GM12878 (cell line): ENCODE data around the gene DIP2C. TPM values are rescaled to one million over a fixed set of nuclear protein-coding genes. Genes with fewer than 3 reads are reported as not detected.

Source experiments
- ATAC-seq: fragments of 200-7000 bp; cut with Tn5 transposase; 3 replicates; pipeline ENCODE4 v1.9.1; 2020; ENCODE audit warnings: mild to moderate bottlenecking, moderate library complexity
- BruUV-seq: library from RNA; stranded (reverse); fragments of 400-500 nt; replicated peaks from 2 replicates; lab custom pipeline; 2021; lab: Mats Ljungman, UMichigan
- CTCF ChIA-PET: fragments of 300-600 bp; sonication (Branson Sonifier 250); formaldehyde crosslinking; extraction: SDS; loops from one replicate; lab custom pipeline; 2021; ENCODE audit warnings: inconsistent platforms; lab: Yijun Ruan, JAX
- POLR2A ChIA-PET: fragments of 350-600 bp; formaldehyde crosslinking; extraction: SDS; loops from one replicate; lab custom pipeline; 2021; ENCODE audit warnings: inconsistent platforms; lab: Charles Lee
- RAD21 ChIA-PET: fragments of 300-600 bp; sonication (Branson Sonifier 250); formaldehyde crosslinking; loops from one replicate; lab custom pipeline; 2023; ENCODE audit warnings: antibody characterized with exemption; ENCODE audit not compliant: unreplicated experiment; lab: Charles Lee
- SMC1A ChIA-PET: fragments of 300-600 bp; sonication (Branson Sonifier 250); formaldehyde crosslinking; loops from one replicate; lab custom pipeline; 2023; ENCODE audit not compliant: unreplicated experiment, uncharacterized antibody; lab: Charles Lee
- DNase-seq: peaks from one replicate; pipeline ENCODE4 v3.0.0-alpha.2; 2011; ENCODE audit warnings: low read depth, low spot score
- FAIRE-seq: peaks from 3 replicates; lab custom pipeline; 2011; peaks lifted over from hg19 to GRCh38; lab: Jason Lieb, UNC
- H2AFZ ChIP-seq: 2 replicates; pipeline ENCODE4 v1.6.0; 2011; ENCODE audit warnings: low read depth, low read length, control low read depth; ENCODE audit not compliant: control insufficient read depth
- H3K27ac ChIP-seq: 2 replicates; pipeline ENCODE4 v1.5.1; 2011; ENCODE audit warnings: control low read depth; ENCODE audit not compliant: control insufficient read depth, insufficient read depth
- H3K27me3 ChIP-seq, 2 experiments: replicated peaks in 1 of 2; 2 replicates each; pipeline versions ENCODE4 v1.6.0 to v1.6.1; 2011; ENCODE audit warnings: low read length in 1 of 2; ENCODE audit not compliant: control insufficient read depth in 2 of 2, insufficient read depth in 2 of 2
- H3K36me3 ChIP-seq, 2 experiments: 2 replicates each; pipeline ENCODE4 v1.5.1; 2011; ENCODE audit warnings: low read length in 1 of 2; ENCODE audit not compliant: control insufficient read depth in 2 of 2, insufficient read depth in 2 of 2
- H3K4me1 ChIP-seq: 2 replicates; pipeline ENCODE4 v1.6.1; 2011; ENCODE audit warnings: mild to moderate bottlenecking, low read length, moderate library complexity, mixed read lengths; ENCODE audit not compliant: control insufficient read depth, insufficient read depth
- H3K4me2 ChIP-seq: 2 replicates; pipeline ENCODE4 v1.6.0; 2011; ENCODE audit warnings: control low read depth; ENCODE audit not compliant: control insufficient read depth, insufficient read depth
- H3K4me3 ChIP-seq: fragments of 200-600 bp; sonication (generic); 2 replicates; pipeline ENCODE4 v1.5.1; 2016
- H3K79me2 ChIP-seq: 2 replicates; pipeline ENCODE4 v1.6.0; 2011; ENCODE audit warnings: low read length; ENCODE audit not compliant: control insufficient read depth, insufficient read depth
- H3K9ac ChIP-seq: 2 replicates; pipeline ENCODE4 v1.8.0; 2011; ENCODE audit warnings: low read length, control low read depth, mixed read lengths; ENCODE audit not compliant: control insufficient read depth, insufficient read depth
- H3K9me3 ChIP-seq: replicated peaks from 3 replicates; pipeline ENCODE4 v1.5.1; 2011; ENCODE audit warnings: mild to moderate bottlenecking, low read length; ENCODE audit not compliant: control insufficient read depth, insufficient read depth
- H4K20me1 ChIP-seq: 2 replicates; pipeline ENCODE4 v1.6.0; 2011; ENCODE audit not compliant: control insufficient read depth, insufficient read depth
- BCLAF1 ChIP-seq: fragments of 450-650 bp; IDR thresholded peaks from 2 replicates; pipeline ENCODE4 v1.6.1; 2017; ENCODE audit warnings: antibody characterized with exemption, mild to moderate bottlenecking, moderate library complexity
- CBX5 ChIP-seq: sonication (generic); IDR thresholded peaks from 2 replicates; pipeline ENCODE4 v1.6.1; 2016; ENCODE audit warnings: low read depth, moderate library complexity, mild to moderate bottlenecking, inconsistent platforms
- CHD2 ChIP-seq: IDR thresholded peaks from 2 replicates; pipeline ENCODE4 v1.6.1; 2011; ENCODE audit warnings: low read depth, low read length, improper control_type of control experiment, borderline replicate concordance
- ELK1 ChIP-seq: IDR thresholded peaks from 2 replicates; pipeline ENCODE4 v1.6.1; 2012; ENCODE audit warnings: low read depth, low read length, improper control_type of control experiment
- FOXK2 ChIP-seq: fragments of 450-650 bp; IDR thresholded peaks from 2 replicates; pipeline ENCODE4 v1.6.1; 2017; ENCODE audit warnings: mild to moderate bottlenecking, moderate library complexity
- FOXM1 ChIP-seq: IDR thresholded peaks from 2 replicates; pipeline ENCODE4 v1.6.1; 2012; ENCODE audit warnings: low read depth, mild to moderate bottlenecking, inconsistent platforms, low read length, moderate library complexity
- HDAC6 ChIP-seq: fragments of 200-600 bp; sonication (generic); IDR thresholded peaks from one replicate; pipeline ENCODE4 v1.8.0; 2017; ENCODE audit warnings: antibody characterized with exemption; ENCODE audit not compliant: unreplicated experiment
- IKZF2 ChIP-seq, 2 experiments: fragments of 450-650 bp; IDR thresholded peaks; 2 replicates each; pipeline ENCODE4 v1.6.1; 2017; ENCODE audit warnings: mild to moderate bottlenecking in 2 of 2, moderate library complexity in 2 of 2
- JUND ChIP-seq: IDR thresholded peaks from 2 replicates; pipeline ENCODE4 v1.6.1; 2012; ENCODE audit warnings: low read depth, mild to moderate bottlenecking, low read length, improper control_type of control experiment, moderate library complexity
- NRF1 ChIP-seq: conservative IDR thresholded peaks from 2 replicates; pipeline ENCODE4 v1.6.1; 2011; ENCODE audit warnings: mild to moderate bottlenecking, low read depth, low read length, improper control_type of control experiment
- PML ChIP-seq: IDR thresholded peaks from 2 replicates; pipeline ENCODE4 v1.6.1; 2012; ENCODE audit warnings: low read length, inconsistent platforms
- POLR2A ChIP-seq: IDR thresholded peaks from 2 replicates; pipeline ENCODE4 v1.6.1; 2011; ENCODE audit warnings: low read depth, mild to moderate bottlenecking, low read length
- POU2F2 ChIP-seq: IDR thresholded peaks from 3 replicates; pipeline ENCODE4 v1.6.1; 2011; ENCODE audit warnings: low read depth, mild to moderate bottlenecking, low read length, borderline replicate concordance
- RAD51 ChIP-seq: fragments of 450-650 bp; IDR thresholded peaks from 2 replicates; pipeline ENCODE4 v1.6.1; 2016; ENCODE audit warnings: moderate library complexity, mild to moderate bottlenecking, inconsistent platforms
- RFX5 ChIP-seq: IDR thresholded peaks from 2 replicates; pipeline ENCODE4 v1.6.1; 2011; ENCODE audit warnings: low read depth, low read length, improper control_type of control experiment
- SUZ12 ChIP-seq: fragments of 200-600 bp; sonication (generic); IDR thresholded peaks from one replicate; pipeline ENCODE4 v1.6.1; 2018; ENCODE audit warnings: antibody characterized with exemption, mild to moderate bottlenecking; ENCODE audit not compliant: unreplicated experiment
- USF2 ChIP-seq: IDR thresholded peaks from 2 replicates; pipeline ENCODE4 v1.6.1; 2011; ENCODE audit warnings: low read depth, low read length, improper control_type of control experiment, borderline replicate concordance
- ZNF622 ChIP-seq: fragments of 450-650 bp; IDR thresholded peaks from 2 replicates; pipeline ENCODE4 v1.6.1; 2017; ENCODE audit warnings: mild to moderate bottlenecking, inconsistent platforms
- WGBS: methylation state at CpG from one replicate; pipeline ENCODE4 v1.1.6; 2016; ENCODE audit warnings: low lambda C conversion rate; ENCODE audit not compliant: insufficient replicate concordance, insufficient coverage; ENCODE audit errors: missing lambda C conversion rate; 5-methylcytosine and 5-hydroxymethylcytosine counted together
- in situ Hi-C: fragments of 300-500 bp; cut with MboI; formaldehyde crosslinking; loops from 9 replicates; pipeline ENCODE4 v1.14.3; 2018; ENCODE audit warnings: mixed read lengths
- intact Hi-C: fragments of 100-400 bp; cut with micrococcal nuclease; formaldehyde crosslinking; loops from one replicate; pipeline ENCODE4 v1.14.2; 2022; ENCODE audit not compliant: unreplicated experiment
- polyA plus RNA-seq, 11 experiments: library from polyadenylated mRNA; depleted of rRNA in 4 of 11; unstranded in 6 of 11; stranded (reverse) in 5 of 11; fragments of >200 nt; fragmentation: Nextera tagmentation in 4 of 11; fragmentation: Illumina TruSeq in 1 of 11; extraction: Ambion mirVana in 4 of 11; extraction: Trizol in 1 of 11; gene quantifications; 1 replicate in 1 of 11; 2 replicates in 10 of 11; pipeline versions ENCODE4 v1.2.1 to v1.2.3, GENCODE V29; 2011 to 2016; ENCODE audit warnings: inconsistent platforms in 2 of 11, missing spikeins in 2 of 11, low read depth in 1 of 11
- total RNA-seq, 4 experiments: library from RNA; depleted of rRNA in 3 of 4; stranded (reverse); fragments of >200 nt in 3 of 4; fragmentation: Illumina TruSeq in 1 of 4; extraction: Trizol in 1 of 4; gene quantifications; 2 replicates each; pipeline versions ENCODE4 v1.2.1 to v1.2.3, GENCODE V29; 2013 to 2021

The DIP2C gene
- total and polyA plus RNA-seq, 10 of the 15 experiments (the other 5 are each of a cell fraction or from before 2014, with no cell fraction given) = 0.01 to 0.10 (median 0.06) TPM

GRCh38 chr10:398954-399353 is 290.5 kb downstream of the DIP2C start:
- FAIRE-seq = no peak
- Histone ChIP-seq H3K9me3 (no peaks in the 10 kb centered on the region), H3K27ac (no peak overlapping the region), H3K4me3 (no peak overlapping the region), H3K4me2 (no peak overlapping the region), H2AFZ (no peak overlapping the region), H3K27me3 (no peaks in the 10 kb centered on the region; a peak in 1 of 4 replicates), H3K4me1 (no peaks in the 10 kb centered on the region), H4K20me1 (no peaks in the 10 kb centered on the region), H3K9ac (no peak overlapping the region), H3K79me2 (no peaks in the 10 kb centered on the region), H3K36me3 (no peaks in the 10 kb centered on the region)
- ChIA-PET CTCF (interaction anchor here (1.0 to 1.2 kb wide), 2 partner anchors 9 to 11 kb away, joined by 3 read pairs; no protein-coding TSS in a partner anchor), RAD21 (no interaction called here), SMC1A (no interaction called here), POLR2A (no interaction called here)
- in situ Hi-C loops (no loop called here), intact Hi-C loops (no loop called here)
- no peak for ATAC-seq
- no TSS peak for BruUV-seq
- no peak for DNase-seq
- TF ChIP-seq JUND = no peak
- TF ChIP-seq FOXK2 = no peak
- no peak for TF ChIP-seq HDAC6
- no peak for TF ChIP-seq USF2
- TF ChIP-seq FOXM1 = no peak
- no peak for TF ChIP-seq SUZ12
- no peak for TF ChIP-seq NRF1
- TF ChIP-seq BCLAF1 = no peak
- TF ChIP-seq IKZF2 (IDR thresholded peaks at IDR 0.05) = no peak
- no peak for TF ChIP-seq ELK1
- no peak for TF ChIP-seq RAD51
- no peak for TF ChIP-seq ZNF622
- no peak for TF ChIP-seq CBX5
- no peak for TF ChIP-seq RFX5
- TF ChIP-seq POU2F2 = no peak
- TF ChIP-seq PML = no peak
- TF ChIP-seq CHD2 = no peak
- no peak for TF ChIP-seq POLR2A
- 87% methylated on average over 22 of the region's 22 CpGs for WGBS
